ENCODE results near the gene ABHD1. TPM values are rescaled to one million over a fixed set of nuclear protein-coding genes. Genes with fewer than 3 reads are reported as not detected.
A peak's percentile ranks its signal among the peaks of the same experiment; 100 is the strongest.

The ABHD1 gene
- total RNA-seq, 2 donors from 2014 or later = 0.33 TPM; not detected in 1

- ATAC-seq (no peak), DNase-seq (peak in 3 of 4 donors; percentile 44 to 52 (median 49))
- no peak within 1 kb of the TSS for H3K4me3 ChIP-seq
- H3K27ac ChIP-seq = peak within 1 kb of the TSS in 3 of 4 donors; percentile 16 to 25 (median 19)
- no peaks in the 10 kb centered on the region for H3K9me3 ChIP-seq
- peaks cover 19% of the 10 kb centered on the region for H3K4me1 ChIP-seq
- 52 to 61% methylated on average over 38 to 41 of the region's 41 CpGs for WGBS, 2 donors
- H3K27me3 ChIP-seq = no peaks in the 10 kb centered on the region
- peak in 2 of 3 donors; percentile 16 to 17 for TF ChIP-seq POLR2A (IDR thresholded peaks at IDR 0.05)
- TF ChIP-seq CTCF (IDR thresholded peaks at IDR 0.05) = no peak
- no peaks in the 10 kb centered on the region for H3K36me3 ChIP-seq (replicated peaks in 1 of 2; ENCODE audit: insufficient read depth in 1 of 2, low read depth in 2 of 2)
- intact Hi-C loops (cut with DNase I) = no loop called here
Observed at GRCh38 chr2:27078267-27079194, 45.1 kb upstream of the ABHD1 start, which contains the start of gene EMILIN1. TSS of gene EMILIN1 (plus strand) at chr2:27078615. CDS start at chr2:27079066, 451 bp downstream.

- 77 to 84% methylated on average over 12 to 14 of the region's 14 CpGs for WGBS, 2 donors
- TF ChIP-seq CTCF (IDR thresholded peaks at IDR 0.05) (no peak), POLR2A (IDR thresholded peaks at IDR 0.05) (no peak)
- H3K9me3 ChIP-seq = no peaks in the 10 kb centered on the region
- intact Hi-C loops (cut with DNase I) = no loop called here
- DNase-seq (no peak), ATAC-seq (no peak)
- H3K27ac ChIP-seq = peak overlapping the region in 1 of 4 donors; percentile 25
- no peak overlapping the region for H3K4me3 ChIP-seq
- H3K36me3 ChIP-seq (replicated peaks in 1 of 2; ENCODE audit: insufficient read depth in 1 of 2, low read depth in 2 of 2) = no peaks in the 10 kb centered on the region
- peaks cover 19% of the 10 kb centered on the region for H3K4me1 ChIP-seq
- H3K27me3 ChIP-seq = no peaks in the 10 kb centered on the region
Observed at GRCh38 chr2:27079233-27080139, 44.1 kb upstream of the ABHD1 start.

GRCh38 chr2:27080140-27080469 is 43.5 kb upstream of the ABHD1 start:
- TF ChIP-seq POLR2A (IDR thresholded peaks at IDR 0.05) (no peak), CTCF (IDR thresholded peaks at IDR 0.05) (no peak)
- H3K36me3 ChIP-seq (replicated peaks in 1 of 2; ENCODE audit: insufficient read depth in 1 of 2, low read depth in 2 of 2) = no peaks in the 10 kb centered on the region
- DNase-seq = no peak
- ATAC-seq = no peak
- H3K27me3 ChIP-seq = no peaks in the 10 kb centered on the region
- intact Hi-C loops (cut with DNase I) = no loop called here
- H3K27ac ChIP-seq = no peak overlapping the region
- peaks cover 20% of the 10 kb centered on the region for H3K4me1 ChIP-seq
- H3K4me3 ChIP-seq = no peak overlapping the region
- no peaks in the 10 kb centered on the region for H3K9me3 ChIP-seq
- 87 to 95% methylated on average over 3 to 7 of the region's 7 CpGs for WGBS, 2 donors

- intact Hi-C loops (cut with DNase I) = no loop called here
- no peak for DNase-seq
Observed at GRCh38 chr2:27080603-27080936, 43.0 kb upstream of the ABHD1 start.

More at GRCh38 chr2:27080603-27080936, 43.0 kb upstream of the ABHD1 start:
- H3K9me3 ChIP-seq = no peaks in the 10 kb centered on the region
- peaks cover 25% of the 10 kb centered on the region for H3K4me1 ChIP-seq
- ATAC-seq = no peak
- no peaks in the 10 kb centered on the region for H3K27me3 ChIP-seq
- no peaks in the 10 kb centered on the region for H3K36me3 ChIP-seq (replicated peaks in 1 of 2; ENCODE audit: insufficient read depth in 1 of 2, low read depth in 2 of 2)
- no peak overlapping the region for H3K4me3 ChIP-seq
- TF ChIP-seq POLR2A (IDR thresholded peaks at IDR 0.05) = no peak
- no peak for TF ChIP-seq CTCF (IDR thresholded peaks at IDR 0.05)
- H3K27ac ChIP-seq = no peak overlapping the region
- WGBS, 2 donors = 85 to 94% methylated on average over 14 of the region's 14 CpGs

Data from body of pancreas (tissue), 4 donors.